ENCODE results near the gene MTO1.

- TF ChIP-seq POLR2AphosphoS5 (IDR thresholded peaks at IDR 0.05; ENCODE audit: low read depth, low read length) (no peak), SMC3 (IDR thresholded peaks at IDR 0.05; ENCODE audit: low read depth, low read length) (no peak), REST (IDR thresholded peaks at IDR 0.05; ENCODE audit: low read depth, low read length) (no peak), TAF1 (IDR thresholded peaks at IDR 0.05; ENCODE audit: borderline replicate concordance, low read depth, low read length) (no peak)
- TF ChIP-seq, protein P1, sequence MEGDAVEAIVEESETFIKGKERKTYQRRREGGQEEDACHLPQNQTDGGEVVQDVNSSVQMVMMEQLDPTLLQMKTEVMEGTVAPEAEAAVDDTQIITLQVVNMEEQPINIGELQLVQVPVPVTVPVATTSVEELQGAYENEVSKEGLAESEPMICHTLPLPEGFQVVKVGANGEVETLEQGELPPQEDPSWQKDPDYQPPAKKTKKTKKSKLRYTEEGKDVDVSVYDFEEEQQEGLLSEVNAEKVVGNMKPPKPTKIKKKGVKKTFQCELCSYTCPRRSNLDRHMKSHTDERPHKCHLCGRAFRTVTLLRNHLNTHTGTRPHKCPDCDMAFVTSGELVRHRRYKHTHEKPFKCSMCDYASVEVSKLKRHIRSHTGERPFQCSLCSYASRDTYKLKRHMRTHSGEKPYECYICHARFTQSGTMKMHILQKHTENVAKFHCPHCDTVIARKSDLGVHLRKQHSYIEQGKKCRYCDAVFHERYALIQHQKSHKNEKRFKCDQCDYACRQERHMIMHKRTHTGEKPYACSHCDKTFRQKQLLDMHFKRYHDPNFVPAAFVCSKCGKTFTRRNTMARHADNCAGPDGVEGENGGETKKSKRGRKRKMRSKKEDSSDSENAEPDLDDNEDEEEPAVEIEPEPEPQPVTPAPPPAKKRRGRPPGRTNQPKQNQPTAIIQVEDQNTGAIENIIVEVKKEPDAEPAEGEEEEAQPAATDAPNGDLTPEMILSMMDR (IDR thresholded peaks at IDR 0.05): no peak
These were observed 10.3 kb downstream of the MTO1 start for GRCh38 chr6:73471686-73472290.
